Lower lobe of right lung (tissue), 2 donors: ENCODE data around the gene SIL1. TPM values are rescaled to one million over a fixed set of nuclear protein-coding genes. Genes with fewer than 3 reads are reported as not detected.

Source experiments
- ATAC-seq, 2 donors: fragments of 200-7000 bp; cut with Tn5 transposase; one replicate each; pipeline ENCODE4 v1.9.1; 2020 to 2022; ENCODE audit warnings: mild to moderate bottlenecking in 2 of 2, moderate library complexity in 2 of 2
- DNase-seq: peaks from one replicate; pipeline ENCODE4 v3.0.0-alpha.2; 2020
- H3K27ac ChIP-seq: fragments of 200-600 bp; one replicate; pipeline ENCODE4 v1.8.0; 2022
- H3K27me3 ChIP-seq: fragments of 200-600 bp; one replicate; pipeline ENCODE4 v1.8.0; 2022; ENCODE audit warnings: low read depth
- H3K36me3 ChIP-seq: fragments of 200-600 bp; one replicate; pipeline ENCODE4 v1.8.0; 2022; ENCODE audit warnings: mild to moderate bottlenecking
- H3K4me1 ChIP-seq: fragments of 200-600 bp; one replicate; pipeline ENCODE4 v1.8.0; 2022
- H3K4me3 ChIP-seq: fragments of 200-600 bp; one replicate; pipeline ENCODE4 v1.8.0; 2022; ENCODE audit warnings: mild to moderate bottlenecking
- H3K9me3 ChIP-seq: fragments of 200-600 bp; one replicate; pipeline ENCODE4 v1.8.0; 2022
- CTCF ChIP-seq: fragments of 200-600 bp; IDR thresholded peaks from one replicate; pipeline ENCODE4 v1.8.0; 2022; ENCODE audit warnings: antibody characterized with exemption, mild to moderate bottlenecking
- intact Hi-C: fragments of 100-400 bp; cut with DNase I; formaldehyde crosslinking; loops from one replicate; pipeline ENCODE4 v1.11.0; 2022
- total RNA-seq: library from RNA; stranded (reverse); fragmentation: NEBNext Ultra II Directional; extraction: Animal tissue kit (Norgen Biotek cat#: 25700); gene quantifications from one replicate; pipeline ENCODE4 v1.2.1, GENCODE V29; 2021
- donor health status: DM: no; HTN: yes; CAD: no; lungs with severe emphysema.

Gene SIL1
- total RNA-seq, 1 donor from 2014 or later: 40.6 TPM

GRCh38 chr5:139124774-139125520 is 73.2 kb downstream of the SIL1 start:
- peaks cover 33% of the 10 kb centered on the region for H3K36me3 ChIP-seq
- no peaks in the 10 kb centered on the region for H3K4me1 ChIP-seq
- no peak overlapping the region for H3K4me3 ChIP-seq
- DNase-seq (no peak), ATAC-seq (no peak)
- H3K27me3 ChIP-seq: no peaks in the 10 kb centered on the region
- TF ChIP-seq CTCF: no peak
- intact Hi-C loops: no loop called here
- no peaks in the 10 kb centered on the region for H3K9me3 ChIP-seq
- H3K27ac ChIP-seq: no peak overlapping the region

GRCh38 chr5:139121120-139121519 is 77.0 kb downstream of the SIL1 start:
- Histone ChIP-seq H3K9me3 (no peaks in the 10 kb centered on the region), H3K36me3 (peaks cover 55% of the 10 kb centered on the region)
- intact Hi-C loops: no loop called here

GRCh38 chr5:139120521-139120920 is 77.6 kb downstream of the SIL1 start:
- intact Hi-C loops: no loop called here
- ATAC-seq (no peak), DNase-seq (no peak)
- Histone ChIP-seq H3K9me3 (no peaks in the 10 kb centered on the region), H3K27ac (no peak overlapping the region), H3K4me3 (no peak overlapping the region), H3K4me1 (no peaks in the 10 kb centered on the region), H3K36me3 (peaks cover 51% of the 10 kb centered on the region), H3K27me3 (no peaks in the 10 kb centered on the region)
- no peak for TF ChIP-seq CTCF

More at GRCh38 chr5:139121120-139121519, 77.0 kb downstream of the SIL1 start:
- Histone ChIP-seq H3K4me3 (no peak overlapping the region), H3K27me3 (no peaks in the 10 kb centered on the region), H3K27ac (no peak overlapping the region), H3K4me1 (no peaks in the 10 kb centered on the region)
- no peak for DNase-seq
- ATAC-seq: no peak
- TF ChIP-seq CTCF: no peak

GRCh38 chr5:139118804-139119203 is 79.4 kb downstream of the SIL1 start:
- no peak overlapping the region for H3K4me3 ChIP-seq
- H3K27ac ChIP-seq: no peak overlapping the region
- no peaks in the 10 kb centered on the region for H3K27me3 ChIP-seq
- TF ChIP-seq CTCF: no peak
- no peaks in the 10 kb centered on the region for H3K9me3 ChIP-seq
- H3K4me1 ChIP-seq: no peaks in the 10 kb centered on the region
- no peak for DNase-seq
- intact Hi-C loops: no loop called here
- H3K36me3 ChIP-seq: peaks cover 44% of the 10 kb centered on the region
- ATAC-seq: no peak

- intact Hi-C loops: no loop called here
These were observed 80.8 kb downstream of the SIL1 start for GRCh38 chr5:139117342-139117884.

More at GRCh38 chr5:139117342-139117884, 80.8 kb downstream of the SIL1 start:
- TF ChIP-seq CTCF: no peak
- DNase-seq (no peak), ATAC-seq (no peak)
- Histone ChIP-seq H3K4me3 (no peak overlapping the region), H3K36me3 (peaks cover 38% of the 10 kb centered on the region), H3K4me1 (no peaks in the 10 kb centered on the region), H3K27ac (no peak overlapping the region), H3K9me3 (no peaks in the 10 kb centered on the region), H3K27me3 (no peaks in the 10 kb centered on the region)
